IMR-90 (cell line): ENCODE measurements around the gene LDAH. TPM values are rescaled to one million over a fixed set of nuclear protein-coding genes. Genes with fewer than 3 reads are reported as not detected.

Experiments
- ATAC-seq: fragments of 200-7000 bp; cut with Tn5 transposase; 2 replicates; pipeline ENCODE4 v1.9.1; 2020; ENCODE audit warnings: low read depth, mild to moderate bottlenecking, moderate library complexity
- BruUV-seq: library from RNA; stranded (reverse); fragments of 400-500 nt; replicated peaks from 2 replicates; lab custom pipeline; 2021; lab: Mats Ljungman, UMichigan
- CTCF ChIA-PET: fragments of 300-600 bp; formaldehyde crosslinking; extraction: SDS; loops from one replicate; lab custom pipeline; 2021; ENCODE audit warnings: antibody characterized with exemption; lab: Yijun Ruan, JAX
- POLR2A ChIA-PET: fragments of 300-600 bp; sonication (Branson Sonifier 250); formaldehyde crosslinking; loops from one replicate; lab custom pipeline; 2022; ENCODE audit warnings: antibody characterized with exemption; ENCODE audit not compliant: unreplicated experiment; lab: Charles Lee
- DNase-seq: peaks from one replicate; pipeline ENCODE4 v3.0.0; 2013
- H2AFZ ChIP-seq: replicated peaks from 2 replicates; pipeline ENCODE3; 2013; ENCODE audit warnings: low read length, mild to moderate bottlenecking; ENCODE audit not compliant: poor library complexity
- H2AK5ac ChIP-seq: 2 replicates; pipeline ENCODE4 v1.6.1; 2013; ENCODE audit warnings: low read depth, low read length, inconsistent platforms
- H2AK9ac ChIP-seq: replicated peaks from 2 replicates; pipeline ENCODE3; 2013; ENCODE audit warnings: mild to moderate bottlenecking, low read depth, low read length, moderate library complexity; ENCODE audit not compliant: poor library complexity
- H2BK120ac ChIP-seq: 2 replicates; pipeline ENCODE4 v1.6.1; 2013; ENCODE audit warnings: low read depth, low read length, inconsistent platforms
- H2BK15ac ChIP-seq: 3 replicates; pipeline ENCODE4 v1.6.1; 2013; ENCODE audit warnings: low read depth, low read length, inconsistent platforms
- H2BK20ac ChIP-seq: 2 replicates; pipeline ENCODE4 v1.6.1; 2013; ENCODE audit warnings: low read depth, mild to moderate bottlenecking, inconsistent platforms, low read length, moderate library complexity
- H2BK5ac ChIP-seq: 2 replicates; pipeline ENCODE4 v1.6.1; 2013; ENCODE audit warnings: mild to moderate bottlenecking, low read depth, low read length, inconsistent platforms; ENCODE audit not compliant: poor library complexity, severe bottlenecking
- H3K14ac ChIP-seq: replicated peaks from 2 replicates; pipeline ENCODE4 v1.6.1; 2013; ENCODE audit warnings: low read depth, low read length, inconsistent platforms
- H3K18ac ChIP-seq: 2 replicates; pipeline ENCODE4 v1.6.1; 2013; ENCODE audit warnings: low read depth, low read length, control low read depth
- H3K23ac ChIP-seq: 2 replicates; pipeline ENCODE4 v1.6.1; 2013; ENCODE audit warnings: low read depth, low read length, inconsistent platforms
- H3K27ac ChIP-seq: 2 replicates; pipeline ENCODE4 v1.5.1; 2013; ENCODE audit warnings: mild to moderate bottlenecking, control low read depth, low read length; ENCODE audit not compliant: insufficient read depth
- H3K27me3 ChIP-seq: 2 replicates; pipeline ENCODE4 v1.6.1; 2013; ENCODE audit warnings: low read length; ENCODE audit not compliant: control insufficient read depth, insufficient read depth
- H3K36me3 ChIP-seq: 2 replicates; pipeline ENCODE4 v1.6.1; 2013; ENCODE audit warnings: low read length, mixed read lengths; ENCODE audit not compliant: control insufficient read depth, insufficient read depth
- H3K4ac ChIP-seq: 2 replicates; pipeline ENCODE4 v1.6.1; 2013; ENCODE audit warnings: low read depth, low read length, inconsistent platforms
- H3K4me1 ChIP-seq: 2 replicates; pipeline ENCODE4 v1.6.1; 2013; ENCODE audit warnings: low read length, mixed read lengths; ENCODE audit not compliant: control insufficient read depth, insufficient read depth
- H3K4me2 ChIP-seq: 2 replicates; pipeline ENCODE4 v1.6.1; 2013; ENCODE audit warnings: low read depth, mild to moderate bottlenecking, control low read depth, low read length, moderate library complexity
- H3K4me3 ChIP-seq: 2 replicates; pipeline ENCODE4 v1.5.1; 2013; ENCODE audit warnings: low read depth, mild to moderate bottlenecking, control low read depth, low read length, moderate library complexity; ENCODE audit not compliant: insufficient read depth
- H3K56ac ChIP-seq: 2 replicates; pipeline ENCODE4 v1.6.1; 2013; ENCODE audit warnings: low read length, inconsistent platforms; ENCODE audit not compliant: insufficient read depth; ENCODE audit errors: extremely low read depth
- H3K79me1 ChIP-seq, 2 experiments: 2 replicates each; pipeline ENCODE4 v1.6.1; 2013; ENCODE audit warnings: low read length in 2 of 2, inconsistent platforms in 1 of 2, low read depth in 1 of 2
- H3K9ac ChIP-seq: 2 replicates; pipeline ENCODE4 v1.6.1; 2013; ENCODE audit warnings: low read depth, low read length, control low read depth
- H3K9me1 ChIP-seq: 2 replicates; pipeline ENCODE4 v1.6.1; 2013; ENCODE audit warnings: low read length, inconsistent platforms; ENCODE audit not compliant: insufficient read depth
- H3K9me3 ChIP-seq: 2 replicates; pipeline ENCODE4 v1.6.1; 2013; ENCODE audit warnings: low read length; ENCODE audit not compliant: control insufficient read depth, insufficient read depth
- H4K20me1 ChIP-seq: 2 replicates; pipeline ENCODE4 v1.6.1; 2013; ENCODE audit warnings: low read length, inconsistent platforms; ENCODE audit not compliant: insufficient read depth
- H4K5ac ChIP-seq: 2 replicates; pipeline ENCODE4 v1.6.1; 2013; ENCODE audit warnings: mild to moderate bottlenecking, low read depth, low read length, control low read depth
- H4K8ac ChIP-seq, 2 experiments: 2 replicates each; pipeline ENCODE4 v1.6.1; 2013; ENCODE audit warnings: low read depth in 2 of 2, low read length in 2 of 2, control low read depth in 1 of 2, inconsistent platforms in 1 of 2
- H4K91ac ChIP-seq: 2 replicates; pipeline ENCODE4 v1.6.1; 2013; ENCODE audit warnings: low read depth, low read length, inconsistent platforms; ENCODE audit not compliant: insufficient read depth
- CHD1 ChIP-seq: IDR thresholded peaks from 2 replicates; pipeline ENCODE4 v1.6.1; 2012; ENCODE audit warnings: low read depth, low read length, improper control_type of control experiment
- ELK1 ChIP-seq: fragments of 150-350 bp; IDR thresholded peaks from 2 replicates; pipeline ENCODE4 v1.6.1; 2016; ENCODE audit warnings: low read depth, mild to moderate bottlenecking, low read length, moderate library complexity, borderline replicate concordance
- FOS ChIP-seq: fragments of 150-350 bp; IDR thresholded peaks from 2 replicates; pipeline ENCODE4 v1.6.1; 2016; ENCODE audit warnings: low read depth, low read length
- MAZ ChIP-seq: IDR thresholded peaks from 2 replicates; pipeline ENCODE4 v1.6.1; 2012; ENCODE audit warnings: low read depth, mild to moderate bottlenecking, low read length, improper control_type of control experiment, moderate library complexity, borderline replicate concordance
- RFX5 ChIP-seq: IDR thresholded peaks from 2 replicates; pipeline ENCODE4 v1.8.0; 2012; ENCODE audit warnings: low read depth, mild to moderate bottlenecking, low read length, moderate library complexity
- WGBS, 2 experiments: methylation state at CpG; one replicate each; pipeline versions ENCODE4 v1.1.5 to v1.1.7; 2013; ENCODE audit warnings: missing lambda C conversion rate in 2 of 2; ENCODE audit not compliant: insufficient read length in 1 of 2; ENCODE audit errors: extremely low coverage in 2 of 2; 5-methylcytosine and 5-hydroxymethylcytosine counted together
- dilution Hi-C: fragments of 300-500 bp; cut with HindIII; formaldehyde crosslinking; loops from one replicate; pipeline ENCODE4 v1.14.3; 2018; ENCODE audit warnings: low sequenced_read_pairs; ENCODE audit not compliant: unreplicated experiment
- in situ Hi-C: fragments of 300-500 bp; cut with MboI; formaldehyde crosslinking; loops from 3 replicates; pipeline ENCODE4 v1.14.3; 2019; ENCODE audit warnings: low sequenced_read_pairs, inconsistent platforms, mixed read lengths
- intact Hi-C: fragments of 100-400 bp; cut with micrococcal nuclease; formaldehyde crosslinking; loops from 2 replicates; pipeline ENCODE4 v1.10.0; 2022
- polyA plus RNA-seq, 3 experiments: library from polyadenylated mRNA; depleted of rRNA; stranded (reverse); fragments of >200 nt; gene quantifications; 2 replicates each; pipeline ENCODE4 v1.2.3, GENCODE V29; 2012; ENCODE audit warnings: low replicate concordance in 1 of 3
- total RNA-seq: library from RNA; depleted of rRNA; stranded (reverse); fragments of >200 nt; gene quantifications from 2 replicates; pipeline ENCODE4 v1.2.3, GENCODE V29; 2012

LDAH gene
- total and polyA plus RNA-seq, 2 of the 4 experiments (the other 2 are of a cell fraction): 12.1 to 31.7 TPM

- H2AK9ac ChIP-seq: no peak overlapping the region
- H3K4me3 ChIP-seq: no peak overlapping the region
- in situ Hi-C loops (no loop called here), intact Hi-C loops (loop anchor here (5.0 kb wide), 1 partner anchor 60 kb away; no protein-coding TSS in a partner anchor), dilution Hi-C loops (no loop called here)
- no peak overlapping the region for H2AFZ ChIP-seq
- H3K4me1 ChIP-seq: no peaks in the 10 kb centered on the region
- no peak overlapping the region for H2AK5ac ChIP-seq
- no peaks in the 10 kb centered on the region; a peak in 1 of 4 replicates for H3K79me1 ChIP-seq
- no peak overlapping the region for H3K4me2 ChIP-seq
- H3K23ac ChIP-seq: no peak overlapping the region
- no peaks in the 10 kb centered on the region for H3K36me3 ChIP-seq
- no peak overlapping the region for H3K27ac ChIP-seq
- no peak overlapping the region for H3K56ac ChIP-seq
- CTCF ChIA-PET: no interaction called here
- no peak overlapping the region for H3K4ac ChIP-seq
- WGBS, 2 experiments: no CpG with 5 or more reads among the region's 3 CpGs
- DNase-seq (no peak), ATAC-seq (no peak)
- H3K14ac ChIP-seq: no peak overlapping the region
- H4K91ac ChIP-seq: no peak overlapping the region
- no TSS peak for BruUV-seq
- H3K9me3 ChIP-seq: no peaks in the 10 kb centered on the region
- H3K9ac ChIP-seq: no peak overlapping the region
- no peaks in the 10 kb centered on the region for H4K20me1 ChIP-seq
- no peaks in the 10 kb centered on the region for H3K9me1 ChIP-seq
- H4K5ac ChIP-seq: no peak overlapping the region
- H2BK20ac ChIP-seq: no peak overlapping the region
- H2BK120ac ChIP-seq: no peak overlapping the region
- H4K8ac ChIP-seq: no peak overlapping the region
- no peak overlapping the region for H3K18ac ChIP-seq
- TF ChIP-seq FOS (no peak), MAZ (no peak), CHD1 (no peak), ELK1 (no peak), RFX5 (no peak)
- no peaks in the 10 kb centered on the region for H3K27me3 ChIP-seq
- H2BK15ac ChIP-seq: no peak overlapping the region
- POLR2A ChIA-PET: no interaction called here
- no peak overlapping the region for H2BK5ac ChIP-seq
Observed at GRCh38 chr2:20752293-20752692, 70.6 kb downstream of the LDAH start.
